ENCODE results near the gene CDH13. TPM values are rescaled to one million over a fixed set of nuclear protein-coding genes. Genes with fewer than 3 reads are reported as not detected.

CDH13 gene
- total and polyA plus RNA-seq, 9 of the 15 experiments (the other 6 are each of a cell fraction or from before 2014, with no cell fraction given) = 0.03 TPM; not detected in 8

DNA sequence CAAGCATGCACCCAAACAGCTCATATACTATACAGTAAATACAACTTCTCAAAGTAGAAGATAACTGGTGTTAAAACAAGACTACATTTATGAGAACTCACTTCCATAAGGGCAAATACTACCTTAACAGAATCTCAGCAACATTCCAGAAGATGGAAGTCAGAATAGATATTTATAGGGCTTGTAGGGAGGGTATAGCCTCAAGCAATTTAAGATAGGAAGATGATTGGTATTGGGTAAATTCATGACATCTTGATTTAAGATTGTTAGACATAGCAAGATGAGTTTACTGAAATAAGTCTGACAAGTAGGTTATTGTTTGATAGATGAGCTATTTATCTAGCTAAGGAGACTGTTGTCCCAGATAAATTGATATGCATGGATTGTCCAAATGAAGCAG lies 250.2 kb downstream of the CDH13 start:
- ChIA-PET POLR2A (no interaction called here), CTCF (ENCODE audit: low intra/inter-chr PET ratio) (no interaction called here)
- Histone ChIP-seq H3K36me3 (ENCODE audit: control insufficient read depth, insufficient read depth, low read length) (no peaks in the 10 kb centered on the region), H3K27ac (ENCODE audit: extremely low read depth, low read depth, low read length) (no peak overlapping the region), H4K20me1 (replicated peaks; ENCODE audit: control insufficient read depth, insufficient read depth, low read length) (no peaks in the 10 kb centered on the region), H3K9me1 (ENCODE audit: control insufficient read depth, insufficient read depth, low read length) (no peaks in the 10 kb centered on the region), H3K9me3 (replicated peaks; ENCODE audit: control insufficient read depth, insufficient read depth, low read depth, low read length) (no peaks in the 10 kb centered on the region), H3K9ac (ENCODE audit: insufficient read depth in 1 of 2, low read depth in 2 of 2, low read length in 2 of 2) (no peak overlapping the region), H3K4me3 (no peak overlapping the region), H3K79me2 (ENCODE audit: control insufficient read depth, insufficient read depth, low read length) (no peaks in the 10 kb centered on the region), H3K4me1 (replicated peaks in 1 of 2; ENCODE audit: control insufficient read depth in 2 of 2, insufficient read depth in 2 of 2, low read length in 2 of 2) (no peaks in the 10 kb centered on the region), H2AFZ (ENCODE audit: low read depth, low read length) (no peak overlapping the region), H3K4me2 (ENCODE audit: insufficient read depth, low read length) (no peak overlapping the region), H3K27me3 (ENCODE audit: control insufficient read depth in 2 of 2, insufficient read depth in 2 of 2, low read length in 2 of 2) (no peaks in the 10 kb centered on the region)
- FAIRE-seq (no peak), ATAC-seq (no peak), DNase-seq (ENCODE audit: extremely low read depth in 1 of 4, low spot score in 3 of 4) (no peak)
- no peak for TF ChIP-seq ZNF589 (CRISPR knock-in tag; IDR thresholded peaks at IDR 0.05; ENCODE audit: low read depth)
- TF ChIP-seq NR3C1 (CRISPR knock-in tag; IDR thresholded peaks at IDR 0.05) = no peak
- no peak for TF ChIP-seq ZNF124 (CRISPR knock-in tag; IDR thresholded peaks at IDR 0.05)
- no peak for TF ChIP-seq FUS (optimal IDR thresholded peaks at IDR 0.05; ENCODE audit: low read depth, low read length)
- TF ChIP-seq ATF2 (CRISPR knock-in tag; IDR thresholded peaks at IDR 0.05) = no peak
- TF ChIP-seq ZNF263 (CRISPR knock-in tag; IDR thresholded peaks at IDR 0.05; ENCODE audit: borderline replicate concordance) = no peak
- in situ Hi-C loops (cut with MboI) (no loop called here), intact Hi-C loops (cut with micrococcal nuclease) (no loop called here)
- BruUV-seq (replicated peaks) = no TSS peak

DNA sequence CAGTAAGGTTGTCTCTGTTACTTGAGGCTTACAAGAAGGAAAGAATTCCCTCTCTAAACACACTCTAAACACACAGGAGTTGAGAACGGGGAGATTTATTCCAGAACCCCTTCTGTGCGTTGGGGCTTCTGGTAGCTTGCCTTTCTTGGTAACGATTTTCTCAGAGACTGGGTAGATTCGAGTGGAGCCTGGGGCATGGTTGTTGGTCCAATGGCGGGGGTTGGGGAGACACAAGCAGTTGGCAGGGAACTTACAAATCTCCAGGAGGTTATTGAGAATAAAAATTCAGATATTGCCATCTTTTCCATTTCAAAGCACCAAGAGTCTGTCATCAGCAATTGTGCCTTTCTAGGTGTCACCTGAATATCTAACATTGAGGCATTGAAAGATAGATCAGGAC lies 251.7 kb downstream of the CDH13 start:
- FAIRE-seq = no peak
- intact Hi-C loops (cut with micrococcal nuclease) = no loop called here
- BruUV-seq (replicated peaks) = no TSS peak
- TF ChIP-seq ELF2 (CRISPR knock-in tag; IDR thresholded peaks at IDR 0.05) = no peak
- TF ChIP-seq HMG20A (CRISPR knock-in tag; conservative IDR thresholded peaks at IDR 0.05) = no peak
- TF ChIP-seq PPARD (CRISPR knock-in tag; IDR thresholded peaks at IDR 0.05) = no peak
- TF ChIP-seq ILF3 (IDR thresholded peaks at IDR 0.05; ENCODE audit: borderline replicate concordance) = no peak
- TF ChIP-seq IRF2 (CRISPR knock-in tag; IDR thresholded peaks at IDR 0.05) = no peak
- no peak for TF ChIP-seq PURB (CRISPR knock-in tag; IDR thresholded peaks at IDR 0.05; ENCODE audit: low read depth)
- TF ChIP-seq PCBP1 (IDR thresholded peaks at IDR 0.05; ENCODE audit: low read depth, low read length, poor library complexity, severe bottlenecking) = no peak
- no peak for TF ChIP-seq HSF4 (CRISPR knock-in tag; IDR thresholded peaks at IDR 0.05; ENCODE audit: borderline replicate concordance)
- TF ChIP-seq HDAC3 (IDR thresholded peaks at IDR 0.05; ENCODE audit: borderline replicate concordance, partially characterized antibody) = no peak
- TF ChIP-seq, protein P1, sequence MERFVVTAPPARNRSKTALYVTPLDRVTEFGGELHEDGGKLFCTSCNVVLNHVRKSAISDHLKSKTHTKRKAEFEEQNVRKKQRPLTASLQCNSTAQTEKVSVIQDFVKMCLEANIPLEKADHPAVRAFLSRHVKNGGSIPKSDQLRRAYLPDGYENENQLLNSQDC (CRISPR knock-in tag; IDR thresholded peaks at IDR 0.05) = no peak
- TF ChIP-seq BACH1 (tag; IDR thresholded peaks at IDR 0.05) = no peak
- TF ChIP-seq ARHGAP35 (IDR thresholded peaks at IDR 0.05; ENCODE audit: partially characterized antibody) = no peak
- no peak for TF ChIP-seq ZNF41 (CRISPR knock-in tag; conservative IDR thresholded peaks at IDR 0.05)

More for the DNA sequence above, 251.7 kb downstream of the CDH13 start:
- Histone ChIP-seq H3K79me2 (ENCODE audit: control insufficient read depth, insufficient read depth, low read length) (no peaks in the 10 kb centered on the region), H3K27me3 (ENCODE audit: control insufficient read depth in 2 of 2, insufficient read depth in 2 of 2, low read length in 2 of 2) (no peaks in the 10 kb centered on the region), H3K27ac (ENCODE audit: extremely low read depth, low read depth, low read length) (no peak overlapping the region), H3K9me1 (ENCODE audit: control insufficient read depth, insufficient read depth, low read length) (no peaks in the 10 kb centered on the region), H2AFZ (ENCODE audit: low read depth, low read length) (no peak overlapping the region), H3K9me3 (replicated peaks; ENCODE audit: control insufficient read depth, insufficient read depth, low read depth, low read length) (no peaks in the 10 kb centered on the region), H3K4me3 (no peak overlapping the region), H3K4me1 (replicated peaks in 1 of 2; ENCODE audit: control insufficient read depth in 2 of 2, insufficient read depth in 2 of 2, low read length in 2 of 2) (no peaks in the 10 kb centered on the region), H3K9ac (ENCODE audit: insufficient read depth in 1 of 2, low read depth in 2 of 2, low read length in 2 of 2) (no peak overlapping the region), H3K4me2 (ENCODE audit: insufficient read depth, low read length) (no peak overlapping the region), H3K36me3 (ENCODE audit: control insufficient read depth, insufficient read depth, low read length) (no peaks in the 10 kb centered on the region), H4K20me1 (replicated peaks; ENCODE audit: control insufficient read depth, insufficient read depth, low read length) (no peaks in the 10 kb centered on the region)
- ATAC-seq (no peak), DNase-seq (ENCODE audit: extremely low read depth in 1 of 4, low spot score in 3 of 4) (no peak)
- POLR2A ChIA-PET = no interaction called here
- in situ Hi-C loops (cut with MboI) = no loop called here
- 0% methylated on average over 5 of the region's 5 CpGs for WGBS (ENCODE audit: insufficient coverage, low coverage, missing lambda C conversion rate)
- CTCF ChIA-PET (ENCODE audit: low intra/inter-chr PET ratio) = no interaction called here

Measured in K562 (cell line).